Measurements from ENCODE around the gene CTRL. TPM values are rescaled to one million over a fixed set of nuclear protein-coding genes. Genes with fewer than 3 reads are reported as not detected.

The CTRL gene
- total RNA-seq, 1 donor from 2014 or later = 1.4 TPM

DNA sequence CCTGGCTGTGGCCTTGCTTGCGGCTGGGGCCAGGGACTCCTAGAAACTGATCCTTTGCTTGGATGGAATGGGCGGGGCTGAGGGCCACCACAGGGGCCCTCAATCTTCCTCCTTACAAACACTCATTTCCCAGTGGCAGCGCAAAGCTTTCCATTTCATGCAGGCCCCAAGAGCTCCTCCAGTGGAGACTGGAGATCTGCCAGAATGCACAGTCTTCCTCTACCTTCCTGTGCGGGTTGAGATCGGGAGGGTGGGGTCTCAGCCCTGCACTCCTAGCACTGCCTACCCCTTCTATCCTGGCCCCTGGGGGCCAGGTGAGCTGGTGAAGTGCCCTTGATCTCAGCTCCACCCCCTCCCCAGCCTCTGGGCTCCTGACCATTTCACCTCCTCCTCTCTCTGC lies 45.3 kb downstream of the CTRL start:
- no peak for DNase-seq

DNA sequence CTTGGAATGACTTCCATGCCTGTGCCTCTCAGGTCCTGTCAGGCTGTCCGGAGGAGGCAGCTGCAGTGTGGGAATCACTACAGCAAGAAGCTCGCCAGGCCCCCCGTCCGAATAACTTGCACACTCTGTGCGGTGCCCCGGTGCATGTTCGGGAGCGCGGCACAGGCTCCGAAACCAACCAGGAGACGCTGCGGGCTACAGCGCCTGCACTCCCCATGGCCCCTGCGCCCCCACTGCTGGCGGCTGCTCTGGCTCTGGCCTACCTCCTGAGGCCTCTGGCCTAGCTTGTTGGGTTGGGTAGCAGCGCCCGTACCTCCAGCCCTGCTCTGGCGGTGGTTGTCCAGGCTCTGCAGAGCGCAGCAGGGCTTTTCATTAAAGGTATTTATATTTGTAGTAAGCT lies 45.7 kb downstream of the CTRL start:
- no peak for DNase-seq

DNA sequence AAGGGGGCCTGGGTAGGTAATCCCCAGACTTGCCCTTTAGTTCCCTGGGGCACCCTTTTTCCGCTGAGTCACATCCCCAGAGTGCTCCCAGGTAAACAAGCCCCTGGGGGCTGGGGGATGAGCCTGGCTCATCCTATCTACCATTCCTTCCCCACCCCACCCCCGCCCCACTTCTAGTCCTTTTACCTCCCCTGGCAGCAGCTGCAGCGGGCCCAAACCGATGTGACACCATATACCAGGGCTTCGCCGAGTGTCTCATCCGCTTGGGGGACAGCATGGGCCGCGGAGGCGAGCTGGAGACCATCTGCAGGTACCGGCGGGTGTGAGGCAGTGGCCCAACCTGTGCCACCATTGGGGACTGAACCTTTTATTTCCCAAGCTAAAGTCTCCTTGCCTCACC lies 46.1 kb downstream of the CTRL start:
- no peak for DNase-seq

DNA sequence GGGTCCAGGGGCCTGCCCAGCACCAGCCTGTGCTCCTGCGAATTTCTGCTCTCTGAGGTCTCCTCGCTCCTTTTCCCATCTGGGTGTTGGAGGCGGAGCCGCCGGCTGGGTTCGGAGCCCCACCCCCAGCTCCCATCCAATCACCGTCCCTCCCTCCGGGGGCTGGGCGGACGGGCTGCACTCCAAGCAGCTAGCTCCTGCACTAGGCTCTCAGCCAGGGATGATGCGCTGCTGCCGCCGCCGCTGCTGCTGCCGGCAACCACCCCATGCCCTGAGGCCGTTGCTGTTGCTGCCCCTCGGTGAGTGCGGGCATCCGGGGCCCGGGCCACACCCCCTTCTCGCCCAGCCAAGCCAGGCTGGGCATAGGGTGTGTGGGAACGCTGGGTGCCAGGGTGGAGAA lies 47.0 kb downstream of the CTRL start, which contains the start of gene NRN1L:
NRN1L (plus strand) TSS at position 202 of the 400 bp plus-strand sequence; CDS start at position 221, 19 bp downstream.
- peak; percentile 90 for DNase-seq

DNA sequence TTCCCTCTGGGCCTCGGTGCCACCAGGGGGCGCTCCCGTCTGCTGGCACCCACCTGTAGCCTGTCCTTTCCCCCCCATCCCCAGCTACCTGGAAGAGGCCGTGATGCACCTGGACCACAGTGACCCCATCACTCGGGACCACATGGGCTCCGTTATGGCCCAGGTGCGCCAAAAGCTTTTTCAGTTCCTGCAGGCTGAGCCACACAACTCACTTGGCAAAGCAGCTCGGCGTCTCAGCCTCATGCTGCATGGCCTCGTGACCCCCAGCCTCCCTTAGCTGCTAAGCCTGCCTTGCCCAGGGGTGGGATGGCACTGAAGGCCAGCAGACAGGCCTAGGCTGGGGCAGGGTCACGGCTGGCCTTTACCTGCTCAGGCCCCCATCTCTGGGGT lies 47.8 kb downstream of the CTRL start:
- no peak for DNase-seq

- DNase-seq = no peak
Measured at GRCh38 chr16:67883146-67883871, 48.4 kb downstream of the CTRL start.

DNA sequence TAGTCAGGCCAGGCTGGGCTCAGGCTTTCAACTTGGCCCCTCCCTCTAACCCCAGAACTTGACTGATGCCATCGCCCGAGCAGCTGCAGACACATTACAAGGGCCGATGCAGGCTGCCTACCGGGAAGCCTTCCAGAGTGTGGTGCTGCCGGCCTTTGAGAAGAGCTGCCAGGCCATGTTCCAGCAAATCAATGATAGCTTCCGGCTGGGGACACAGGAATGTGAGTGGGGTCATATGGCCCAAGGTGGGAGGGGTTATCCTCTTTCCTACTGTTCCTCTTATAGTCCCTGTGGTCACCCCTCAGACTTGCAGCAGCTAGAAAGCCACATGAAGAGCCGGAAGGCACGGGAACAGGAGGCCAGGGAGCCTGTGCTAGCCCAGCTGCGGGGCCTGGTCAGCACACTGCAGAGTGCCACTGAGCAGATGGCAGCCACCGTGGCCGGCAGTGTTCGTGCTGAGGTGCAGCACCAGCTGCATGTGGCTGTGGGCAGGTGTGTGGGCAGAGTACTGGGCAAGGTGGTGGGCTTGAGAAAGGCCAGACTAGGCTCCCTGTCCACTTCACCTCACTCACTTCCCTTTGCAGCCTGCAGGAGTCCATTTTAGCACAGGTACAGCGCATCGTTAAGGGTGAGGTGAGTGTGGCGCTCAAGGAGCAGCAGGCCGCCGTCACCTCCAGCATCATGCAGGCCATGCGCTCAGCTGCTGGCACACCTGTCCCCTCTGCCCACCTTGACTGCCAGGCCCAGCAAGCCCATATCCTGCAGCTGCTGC lies 49.1 kb downstream of the CTRL start:
- DNase-seq = peak; percentile 69

DNA sequence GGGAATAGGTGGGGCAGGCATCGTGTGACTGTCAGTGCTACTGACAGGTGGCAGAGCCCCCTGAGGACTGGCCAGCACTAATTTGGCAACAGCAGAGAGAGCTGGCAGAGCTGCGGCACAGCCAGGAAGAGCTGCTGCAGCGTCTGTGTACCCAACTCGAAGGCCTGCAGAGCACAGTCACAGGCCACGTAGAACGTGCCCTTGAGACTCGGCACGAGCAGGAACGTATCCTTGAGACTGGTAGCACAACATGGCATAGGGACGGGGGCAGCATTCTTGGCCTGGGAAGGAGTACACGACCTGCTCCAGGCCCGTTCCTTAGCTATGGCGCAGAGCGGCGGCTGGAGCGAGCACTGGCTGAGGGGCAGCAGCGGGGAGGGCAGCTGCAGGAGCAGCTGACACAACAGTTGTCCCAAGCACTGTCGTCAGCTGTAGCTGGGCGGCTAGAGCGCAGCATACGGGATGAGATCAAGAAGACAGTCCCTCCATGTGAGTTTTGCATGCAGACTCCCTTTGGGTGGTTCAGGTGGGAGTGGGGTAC lies 50.0 kb downstream of the CTRL start:
- DNase-seq = no peak

DNA sequence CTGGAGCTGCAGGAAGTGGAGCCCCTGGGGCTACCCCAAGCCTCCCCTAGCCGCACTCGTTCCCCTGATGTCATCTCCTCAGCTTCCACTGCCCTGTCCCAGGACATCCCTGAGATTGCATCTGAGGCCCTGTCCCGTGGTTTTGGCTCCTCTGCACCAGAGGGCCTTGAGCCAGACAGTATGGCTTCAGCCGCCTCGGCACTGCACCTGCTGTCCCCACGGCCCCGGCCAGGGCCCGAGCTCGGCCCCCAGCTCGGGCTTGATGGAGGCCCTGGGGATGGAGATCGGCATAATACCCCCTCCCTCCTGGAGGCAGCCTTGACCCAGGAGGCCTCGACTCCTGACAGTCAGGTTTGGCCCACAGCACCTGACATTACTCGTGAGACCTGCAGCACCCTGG lies 51.1 kb downstream of the CTRL start:
- no peak for DNase-seq

DNA sequence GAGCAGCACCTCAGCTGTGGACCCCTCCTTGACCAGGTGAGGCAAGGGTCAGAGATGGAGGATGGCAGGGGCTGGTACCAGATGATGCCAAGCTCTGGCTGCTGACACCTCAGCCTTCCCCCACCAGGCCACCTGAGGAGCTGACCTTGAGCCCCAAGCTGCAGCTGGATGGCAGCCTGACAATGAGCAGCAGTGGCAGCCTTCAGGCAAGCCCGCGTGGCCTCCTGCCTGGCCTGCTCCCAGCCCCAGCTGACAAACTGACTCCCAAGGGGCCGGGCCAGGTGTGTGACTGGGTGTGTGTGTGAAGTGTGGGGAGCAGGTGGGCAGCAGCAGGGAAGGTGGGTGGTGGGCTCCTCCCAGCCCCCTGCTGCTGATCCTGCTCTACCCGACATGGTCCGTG lies 51.7 kb downstream of the CTRL start:
- DNase-seq = no peak

Small RNA genes within 50 kb of the gene (small RNA-seq; reads per million reads assigned to genes)
- gene NRN1L = not detected

Other genes with a start within 250 kb of the CTRL start
- gene GFOD2, start 212.5 kb downstream of the CTRL start, total RNA-seq = 51.5 TPM
- 4.4 TPM for gene RANBP10, start 125.3 kb downstream of the CTRL start, total RNA-seq
- 3.7 TPM for gene TSNAXIP1, start 125.0 kb downstream of the CTRL start, total RNA-seq
- 25.3 TPM for gene THAP11, start 89.5 kb downstream of the CTRL start, total RNA-seq
- gene NUTF2, start 84.9 kb downstream of the CTRL start, total RNA-seq = 73.2 TPM
- 19.7 TPM for gene CENPT, start 84.2 kb downstream of the CTRL start, total RNA-seq
- 45.2 TPM for gene EDC4, start 58.8 kb downstream of the CTRL start, total RNA-seq
- not detected for gene NRN1L, start 47.0 kb downstream of the CTRL start, total RNA-seq
- 5.1 TPM for gene PSKH1, start 38.6 kb downstream of the CTRL start, total RNA-seq
- 13.3 TPM for gene PSMB10, start 5.0 kb upstream of the CTRL start, total RNA-seq
- gene LCAT, start 12.3 kb upstream of the CTRL start, total RNA-seq = 0.47 TPM
- gene SLC12A4, start 36.8 kb upstream of the CTRL start, total RNA-seq = 8.0 TPM
- not detected for gene DPEP3, start 48.6 kb upstream of the CTRL start, total RNA-seq
- not detected for gene DPEP2, start 67.6 kb upstream of the CTRL start, total RNA-seq
- gene DPEP2NB, start 84.0 kb upstream of the CTRL start, total RNA-seq = not detected
- gene DDX28, start 91.4 kb upstream of the CTRL start, total RNA-seq = 11.2 TPM
- gene DUS2, start 91.4 kb upstream of the CTRL start, total RNA-seq = 9.0 TPM
- 23.2 TPM for gene NFATC3, start 153.5 kb upstream of the CTRL start, total RNA-seq